Keratinocyte (primary cell): ENCODE results near the gene RFX6. TPM values are rescaled to one million over a fixed set of nuclear protein-coding genes. Genes with fewer than 3 reads are reported as not detected.

ENCODE experiments used
- DNase-seq: peaks from one replicate; pipeline ENCODE4 v3.0.0-alpha.2; 2011; ENCODE audit warnings: low read depth, missing footprints, low spot score
- FAIRE-seq: peaks from 2 replicates; lab custom pipeline; 2011; peaks lifted over from hg19 to GRCh38; lab: Jason Lieb, UNC
- H2AFZ ChIP-seq: 2 replicates; pipeline ENCODE4 v1.6.0; 2012; ENCODE audit warnings: low read length, control low read depth, inconsistent platforms; ENCODE audit not compliant: control insufficient read depth
- H3K27ac ChIP-seq: 2 replicates; pipeline ENCODE4 v1.5.1; 2011; ENCODE audit warnings: low read length; ENCODE audit not compliant: control insufficient read depth, insufficient read depth
- H3K27me3 ChIP-seq: 3 replicates; pipeline ENCODE4 v1.6.0; 2011; ENCODE audit warnings: low read length; ENCODE audit not compliant: control insufficient read depth, insufficient read depth; ENCODE audit errors: extremely low read depth
- H3K36me3 ChIP-seq, 2 experiments: 2 replicates in 1 of 2; 3 replicates in 1 of 2; pipeline ENCODE4 v1.5.1; 2011; ENCODE audit warnings: low read length in 2 of 2, mild to moderate bottlenecking in 1 of 2; ENCODE audit not compliant: control insufficient read depth in 2 of 2, insufficient read depth in 2 of 2; ENCODE audit errors: extremely low read depth in 1 of 2
- H3K4me1 ChIP-seq: 3 replicates; pipeline ENCODE4 v1.5.1; 2011; ENCODE audit warnings: low read length; ENCODE audit not compliant: control insufficient read depth, insufficient read depth; ENCODE audit errors: extremely low read depth
- H3K4me2 ChIP-seq: 3 replicates; pipeline ENCODE4 v1.6.0; 2011; ENCODE audit warnings: low read depth, low read length; ENCODE audit not compliant: control insufficient read depth, insufficient read depth; ENCODE audit errors: extremely low read depth
- H3K4me3 ChIP-seq, 3 experiments: fragments of 200-600 bp in 1 of 3; sonication (generic) in 1 of 3; 2 replicates in 2 of 3; 3 replicates in 1 of 3; pipeline ENCODE4 v1.5.1; 2011 to 2016; ENCODE audit warnings: low read length in 3 of 3, mild to moderate bottlenecking in 3 of 3, control low read depth in 2 of 3, inconsistent platforms in 1 of 3, low read depth in 1 of 3, mixed read lengths in 1 of 3, mixed run types in 1 of 3, moderate library complexity in 1 of 3; ENCODE audit not compliant: control insufficient read depth in 2 of 3, insufficient read depth in 2 of 3; ENCODE audit errors: extremely low read depth in 1 of 3
- H3K79me2 ChIP-seq: 2 replicates; pipeline ENCODE4 v1.6.0; 2012; ENCODE audit warnings: low read length; ENCODE audit not compliant: control insufficient read depth, insufficient read depth
- H3K9ac ChIP-seq: 3 replicates; pipeline ENCODE4 v1.6.0; 2011; ENCODE audit warnings: low read length; ENCODE audit not compliant: control insufficient read depth, insufficient read depth; ENCODE audit errors: extremely low read depth
- H3K9me1 ChIP-seq: 3 replicates; pipeline ENCODE4 v1.6.0; 2011; ENCODE audit warnings: low read length; ENCODE audit not compliant: control insufficient read depth, insufficient read depth; ENCODE audit errors: extremely low read depth
- H3K9me3 ChIP-seq: 2 replicates; pipeline ENCODE4 v1.5.1; 2012; ENCODE audit warnings: low read depth, low read length; ENCODE audit not compliant: control insufficient read depth
- H4K20me1 ChIP-seq: 3 replicates; pipeline ENCODE4 v1.6.0; 2011; ENCODE audit warnings: low read length; ENCODE audit not compliant: control insufficient read depth, insufficient read depth; ENCODE audit errors: extremely low read depth
- CTCF ChIP-seq, 3 experiments: IDR thresholded peaks in 1 of 3; conservative IDR thresholded peaks in 1 of 3; optimal IDR thresholded peaks in 1 of 3; 2 replicates in 2 of 3; 3 replicates in 1 of 3; pipeline versions ENCODE3 to v1.5.1; 2011; ENCODE audit warnings: low read length in 3 of 3, mild to moderate bottlenecking in 3 of 3, moderate library complexity in 2 of 3, control low read depth in 1 of 3, inconsistent platforms in 1 of 3; ENCODE audit not compliant: insufficient read depth in 2 of 3; ENCODE audit errors: extremely low read depth in 1 of 3
- EZH2 ChIP-seq: IDR thresholded peaks from one replicate; pipeline ENCODE4 v1.6.1; 2012; ENCODE audit warnings: inconsistent platforms, mild to moderate bottlenecking, low read length, moderate library complexity
- dilution Hi-C: fragments of 300-500 bp; cut with MboI; formaldehyde crosslinking; loops from one replicate; pipeline ENCODE4 v1.7.0; 2020; ENCODE audit warnings: low sequenced_read_pairs; ENCODE audit not compliant: extremely low pct_ligation_motif_present
- polyA plus RNA-seq, 5 experiments: library from polyadenylated mRNA; depleted of rRNA in 3 of 5; stranded (reverse) in 3 of 5; stranded (forward) in 1 of 5; unstranded in 1 of 5; fragments of >200 nt; gene quantifications; 1 replicate in 1 of 5; 2 replicates in 3 of 5; 3 replicates in 1 of 5; pipeline versions ENCODE4 v1.2.1 to v1.2.3, GENCODE V29; 2011 to 2012; ENCODE audit warnings: missing spikeins in 2 of 5, low read depth in 1 of 5, low replicate concordance in 1 of 5

RFX6 gene
- polyA plus RNA-seq, 1 donor (not counting 4 experiments of a cell fraction or from before 2014, with no cell fraction given): not detected

GRCh38 chr6:116932496-116932895 is 55.5 kb downstream of the RFX6 start:
- Histone ChIP-seq H3K9ac (no peak overlapping the region), H3K27me3 (no peaks in the 10 kb centered on the region), H3K9me3 (no peaks in the 10 kb centered on the region), H3K4me3 (no peak overlapping the region), H2AFZ (no peak overlapping the region), H3K9me1 (no peaks in the 10 kb centered on the region), H3K79me2 (no peaks in the 10 kb centered on the region), H3K4me1 (no peaks in the 10 kb centered on the region), H3K36me3 (no peaks in the 10 kb centered on the region), H4K20me1 (no peaks in the 10 kb centered on the region), H3K4me2 (no peak overlapping the region), H3K27ac (no peak overlapping the region)
- dilution Hi-C loops: no loop called here
- no peak for DNase-seq
- no peak for FAIRE-seq
- TF ChIP-seq EZH2 (no peak), CTCF (optimal IDR thresholded peaks at IDR 0.05 in 1 of 3, IDR thresholded peaks at IDR 0.05 in 1 of 3, conservative IDR thresholded peaks at IDR 0.05 in 1 of 3; ENCODE audit: extremely low read depth in 1 of 3, insufficient read depth in 2 of 3, low read length in 3 of 3) (no peak)

GRCh38 chr6:116933485-116933884 is 56.4 kb downstream of the RFX6 start:
- no peak overlapping the region for H2AFZ ChIP-seq
- no peaks in the 10 kb centered on the region for H3K9me3 ChIP-seq
- no peaks in the 10 kb centered on the region for H3K79me2 ChIP-seq
- TF ChIP-seq CTCF (optimal IDR thresholded peaks at IDR 0.05 in 1 of 3, IDR thresholded peaks at IDR 0.05 in 1 of 3, conservative IDR thresholded peaks at IDR 0.05 in 1 of 3; ENCODE audit: extremely low read depth in 1 of 3, insufficient read depth in 2 of 3, low read length in 3 of 3): no peak
- TF ChIP-seq EZH2: no peak
- dilution Hi-C loops: no loop called here
- H3K27ac ChIP-seq: no peak overlapping the region
- no peaks in the 10 kb centered on the region for H3K9me1 ChIP-seq
- H3K27me3 ChIP-seq: no peaks in the 10 kb centered on the region
- no peak overlapping the region for H3K4me3 ChIP-seq
- no peaks in the 10 kb centered on the region for H4K20me1 ChIP-seq
- H3K36me3 ChIP-seq: no peaks in the 10 kb centered on the region
- no peaks in the 10 kb centered on the region for H3K4me1 ChIP-seq
- no peak overlapping the region for H3K4me2 ChIP-seq
- no peak for FAIRE-seq
- DNase-seq: no peak
- no peak overlapping the region for H3K9ac ChIP-seq
